Neuronal stem cell (in vitro differentiated cells): ENCODE measurements around the gene MAP7D1.
"Not testable (repeated sequence)": the region's sequence is repeated elsewhere in the genome, so short reads cannot be mapped to it uniquely, and the experiment has no call there.

Source experiments
- DNase-seq: peaks from one replicate; pipeline ENCODE4 v3.0.0-alpha.2; 2013; ENCODE audit warnings: low spot score
- H2AFZ ChIP-seq: one replicate; pipeline ENCODE4 v1.6.1; 2013; ENCODE audit warnings: mild to moderate bottlenecking, low read length, inconsistent platforms
- H2AK5ac ChIP-seq: 2 replicates; pipeline ENCODE4 v1.6.1; 2013; ENCODE audit warnings: low read depth, mild to moderate bottlenecking, inconsistent platforms, low read length, moderate library complexity, mixed read lengths
- H2BK120ac ChIP-seq: 2 replicates; pipeline ENCODE4 v1.6.1; 2013; ENCODE audit warnings: low read depth, mild to moderate bottlenecking, inconsistent platforms, low read length, moderate library complexity, mixed read lengths
- H2BK12ac ChIP-seq: one replicate; pipeline ENCODE4 v1.6.1; 2013; ENCODE audit warnings: low read length, inconsistent platforms
- H2BK15ac ChIP-seq: 2 replicates; pipeline ENCODE4 v1.6.1; 2013; ENCODE audit warnings: mild to moderate bottlenecking, low read length, inconsistent platforms, mixed read lengths
- H2BK5ac ChIP-seq: one replicate; pipeline ENCODE4 v1.6.1; 2013; ENCODE audit warnings: inconsistent platforms, mild to moderate bottlenecking, low read length, moderate library complexity
- H3K14ac ChIP-seq: one replicate; pipeline ENCODE4 v1.6.1; 2013; ENCODE audit warnings: low read length, inconsistent platforms
- H3K18ac ChIP-seq: 2 replicates; pipeline ENCODE4 v1.6.1; 2013; ENCODE audit warnings: low read length, inconsistent platforms
- H3K23ac ChIP-seq: 2 replicates; pipeline ENCODE4 v1.6.1; 2013; ENCODE audit warnings: low read depth, mild to moderate bottlenecking, mixed read lengths, low read length, inconsistent platforms; ENCODE audit not compliant: poor library complexity
- H3K27ac ChIP-seq: replicated peaks from 3 replicates; pipeline ENCODE4 v1.5.1; 2013; ENCODE audit warnings: low read length, inconsistent platforms
- H3K27me3 ChIP-seq, 3 experiments: 2 replicates each; pipeline ENCODE4 v1.6.1; 2013; ENCODE audit warnings: low read length in 3 of 3, mild to moderate bottlenecking in 2 of 3, inconsistent platforms in 1 of 3, low read depth in 1 of 3, mixed read lengths in 1 of 3, moderate library complexity in 1 of 3; ENCODE audit not compliant: control insufficient read depth in 3 of 3, insufficient read depth in 3 of 3
- H3K36me3 ChIP-seq, 2 donors: replicated peaks in 1 of 2; 2 replicates each; pipeline ENCODE4 v1.6.1; 2013; ENCODE audit warnings: low read length in 2 of 2; ENCODE audit not compliant: control insufficient read depth in 2 of 2, insufficient read depth in 2 of 2
- H3K4ac ChIP-seq: 2 replicates; pipeline ENCODE4 v1.6.1; 2013; ENCODE audit warnings: inconsistent platforms, mild to moderate bottlenecking, low read length, moderate library complexity
- H3K4me1 ChIP-seq, 2 donors: 1 replicate in 1 of 2; 2 replicates in 1 of 2; pipeline ENCODE4 v1.6.1; 2013; ENCODE audit warnings: low read length in 2 of 2, low read depth in 1 of 2; ENCODE audit not compliant: control insufficient read depth in 2 of 2, insufficient read depth in 1 of 2
- H3K4me2 ChIP-seq: one replicate; pipeline ENCODE4 v1.6.1; 2013; ENCODE audit warnings: mild to moderate bottlenecking, low read length, inconsistent platforms; ENCODE audit not compliant: insufficient read depth, poor library complexity, severe bottlenecking
- H3K4me3 ChIP-seq, 2 donors: 2 replicates each; pipeline ENCODE4 v1.5.1; 2013; ENCODE audit warnings: low read length in 2 of 2, mild to moderate bottlenecking in 2 of 2, inconsistent platforms in 1 of 2, moderate library complexity in 1 of 2
- H3K79me1 ChIP-seq: one replicate; pipeline ENCODE4 v1.6.1; 2013; ENCODE audit warnings: low read depth, mild to moderate bottlenecking, inconsistent platforms, low read length, moderate library complexity
- H3K9ac ChIP-seq: one replicate; pipeline ENCODE4 v1.6.1; 2013; ENCODE audit warnings: mild to moderate bottlenecking, low read depth, low read length, inconsistent platforms; ENCODE audit not compliant: poor library complexity
- H3K9me3 ChIP-seq, 2 donors: replicated peaks in 1 of 2; 2 replicates each; pipeline versions ENCODE3 to v1.6.1; 2013; ENCODE audit warnings: low read length in 2 of 2, mild to moderate bottlenecking in 2 of 2, inconsistent platforms in 1 of 2, low read depth in 1 of 2, mixed read lengths in 1 of 2, moderate library complexity in 1 of 2; ENCODE audit not compliant: control insufficient read depth in 2 of 2, insufficient read depth in 1 of 2
- H4K8ac ChIP-seq: one replicate; pipeline ENCODE4 v1.6.1; 2013; ENCODE audit warnings: low read depth, mild to moderate bottlenecking, inconsistent platforms, low read length, moderate library complexity
- H4K91ac ChIP-seq: one replicate; pipeline ENCODE4 v1.6.1; 2013; ENCODE audit warnings: low read length, low read depth, mild to moderate bottlenecking, inconsistent platforms; ENCODE audit not compliant: poor library complexity
- WGBS, 2 donors: extraction: QIAGEN DNeasy Blood & Tissue Kit; methylation state at CpG; one replicate each; pipeline ENCODE4 v1.1.7; 2013; ENCODE audit warnings: missing lambda C conversion rate in 2 of 2, mixed read lengths in 1 of 2; ENCODE audit not compliant: insufficient read length in 2 of 2, insufficient replicate concordance in 1 of 2; ENCODE audit errors: extremely low coverage in 2 of 2; 5-methylcytosine and 5-hydroxymethylcytosine counted together

MAP7D1 gene

GRCh38 chr1:36196805-36197204 is 40.8 kb downstream of the MAP7D1 start:
- not testable (repeated sequence) for H3K9ac ChIP-seq, H3K4ac ChIP-seq, H4K91ac ChIP-seq, H2AFZ ChIP-seq, H3K27me3 ChIP-seq, H3K4me3 ChIP-seq, H3K18ac ChIP-seq, DNase-seq, H3K4me2 ChIP-seq, H2BK120ac ChIP-seq, H2AK5ac ChIP-seq, H3K23ac ChIP-seq, H3K4me1 ChIP-seq, H2BK5ac ChIP-seq, H3K27ac ChIP-seq, H3K36me3 ChIP-seq, H3K79me1 ChIP-seq, H3K9me3 ChIP-seq, H3K14ac ChIP-seq, H4K8ac ChIP-seq, H2BK12ac ChIP-seq, H2BK15ac ChIP-seq
- WGBS, 2 donors, result no CpG with 5 or more reads among the region's 12 CpGs

- H3K4me3 ChIP-seq, result no peak overlapping the region
- H2AFZ ChIP-seq, result no peak overlapping the region
- H3K9ac ChIP-seq, result no peak overlapping the region
- no peak overlapping the region for H4K8ac ChIP-seq
- no peak overlapping the region for H2BK12ac ChIP-seq
- H3K4ac ChIP-seq, result no peak overlapping the region
- H3K27me3 ChIP-seq, result no peaks in the 10 kb centered on the region
- H3K79me1 ChIP-seq, result no peaks in the 10 kb centered on the region
- no peak for DNase-seq
- no peak overlapping the region for H2AK5ac ChIP-seq
- H2BK120ac ChIP-seq, result no peak overlapping the region
- H2BK5ac ChIP-seq, result no peak overlapping the region
- H3K14ac ChIP-seq, result no peak overlapping the region
- H3K27ac ChIP-seq, result no peak overlapping the region
- H4K91ac ChIP-seq, result no peak overlapping the region
- no peak overlapping the region for H2BK15ac ChIP-seq
- no peak overlapping the region for H3K4me2 ChIP-seq
- no peak overlapping the region for H3K18ac ChIP-seq
- no peak overlapping the region for H3K23ac ChIP-seq
- no peaks in the 10 kb centered on the region for H3K36me3 ChIP-seq
- WGBS, 2 donors, result no CpG with 5 or more reads among the region's 5 CpGs
- peaks cover 3 to 5% of the 10 kb centered on the region in 2 donors for H3K4me1 ChIP-seq
- no peaks in the 10 kb centered on the region for H3K9me3 ChIP-seq
Measured at GRCh38 chr1:36198641-36199040, 42.7 kb downstream of the MAP7D1 start.

- no peaks in the 10 kb centered on the region for H3K79me1 ChIP-seq
- no peak overlapping the region for H3K27ac ChIP-seq
- no peaks in the 10 kb centered on the region for H3K36me3 ChIP-seq
- no peak overlapping the region for H2BK120ac ChIP-seq
- H2BK15ac ChIP-seq, result no peak overlapping the region
- H2BK5ac ChIP-seq, result no peak overlapping the region
- H3K4me1 ChIP-seq, result peaks cover 10 to 13% of the 10 kb centered on the region in 2 donors
- no peak overlapping the region for H4K91ac ChIP-seq
- no peaks in the 10 kb centered on the region for H3K27me3 ChIP-seq
- no peak overlapping the region for H4K8ac ChIP-seq
- no peak overlapping the region for H3K14ac ChIP-seq
- H2AFZ ChIP-seq, result no peak overlapping the region
- H3K4ac ChIP-seq, result no peak overlapping the region
- no peak overlapping the region for H2AK5ac ChIP-seq
- WGBS, 2 donors, result no CpG with 5 or more reads among the region's 13 CpGs
- DNase-seq, result no peak
- H3K23ac ChIP-seq, result no peak overlapping the region
- H3K4me2 ChIP-seq, result no peak overlapping the region
- H3K18ac ChIP-seq, result no peak overlapping the region
- H3K9ac ChIP-seq, result no peak overlapping the region
- H2BK12ac ChIP-seq, result no peak overlapping the region
- H3K9me3 ChIP-seq, result no peaks in the 10 kb centered on the region
- H3K4me3 ChIP-seq, result no peak overlapping the region
Measured at GRCh38 chr1:36199934-36200741, 44.2 kb downstream of the MAP7D1 start.

GRCh38 chr1:36203027-36203553 is 47.1 kb downstream of the MAP7D1 start:
- peak overlapping the region; percentile 81 for H2BK120ac ChIP-seq
- peak overlapping the region; percentile 94 for H3K18ac ChIP-seq
- peak overlapping the region; percentile 95 for H3K4ac ChIP-seq
- DNase-seq, result no peak
- no CpG with 5 or more reads among the region's 3 CpGs for WGBS, 2 donors
- peak overlapping the region; percentile 22 for H4K91ac ChIP-seq
- H2AFZ ChIP-seq, result peak overlapping the region; percentile 89
- peak overlapping the region; percentile 89 for H3K14ac ChIP-seq
- H2BK12ac ChIP-seq, result peak overlapping the region; percentile 90
- peak overlapping the region; percentile 58 for H2BK15ac ChIP-seq
- H3K27me3 ChIP-seq, result no peaks in the 10 kb centered on the region
- H3K9ac ChIP-seq, result no peak overlapping the region
- peak overlapping the region; percentile 90 for H2BK5ac ChIP-seq
- peak overlapping the region; percentile 94 for H2AK5ac ChIP-seq
- no peaks in the 10 kb centered on the region for H3K79me1 ChIP-seq
- peak overlapping the region; percentile 85 for H3K23ac ChIP-seq
- H3K9me3 ChIP-seq, result no peaks in the 10 kb centered on the region
- peak overlapping the region; percentile 67 for H3K27ac ChIP-seq
- peaks cover 13 to 15% of the 10 kb centered on the region in 2 donors for H3K4me1 ChIP-seq
- H3K36me3 ChIP-seq, result no peaks in the 10 kb centered on the region
- H4K8ac ChIP-seq, result peak overlapping the region; percentile 82
- H3K4me2 ChIP-seq, result no peak overlapping the region
- H3K4me3 ChIP-seq, result no peak overlapping the region
